H1 (cell line): ENCODE measurements around the gene EIF2AK2. TPM values are rescaled to one million over a fixed set of nuclear protein-coding genes. Genes with fewer than 3 reads are reported as not detected.

Source experiments
- EGR1 ChIP-seq: IDR thresholded peaks from 2 replicates; pipeline ENCODE4 v1.6.1; 2011; ENCODE audit warnings: low read depth, low read length, borderline replicate concordance
- EZH2 ChIP-seq: fragments of 200-600 bp; sonication (generic); IDR thresholded peaks from 2 replicates; pipeline ENCODE4 v1.7.1; 2012; ENCODE audit warnings: low read depth, mild to moderate bottlenecking, moderate library complexity, low read length, inconsistent platforms; ENCODE audit not compliant: severe bottlenecking
- MAFK ChIP-seq: IDR thresholded peaks from 2 replicates; pipeline ENCODE4 v1.6.1; 2012; ENCODE audit warnings: low read depth, mild to moderate bottlenecking, improper control_type of control experiment, low read length
- POU5F1 ChIP-seq: IDR thresholded peaks from 2 replicates; pipeline ENCODE4 v1.6.1; 2011; ENCODE audit warnings: low read depth, mild to moderate bottlenecking, low read length, moderate library complexity
- polyA plus RNA-seq, 7 experiments: library from polyadenylated mRNA; depleted of rRNA in 3 of 7; stranded (reverse) in 5 of 7; unstranded in 2 of 7; fragments of >200 nt in 5 of 7; fragments of 200-250 nt in 2 of 7; gene quantifications; 1 replicate in 5 of 7; 2 replicates in 1 of 7; 4 replicates in 1 of 7; pipeline versions ENCODE4 v1.2.1 to v1.2.3, GENCODE V29; 2011 to 2013; ENCODE audit warnings: missing spikeins in 2 of 7, mixed read lengths in 2 of 7
- total RNA-seq: library from RNA; stranded (reverse); fragmentation: NEBNext Ultra II Directional; extraction: Animal tissue kit (Norgen Biotek cat#: 25700); gene quantifications from 2 replicates; pipeline ENCODE4 v1.2.1, GENCODE V29; 2021

EIF2AK2 gene
- total and polyA plus RNA-seq, 2 of the 8 experiments (the other 6 are each of a cell fraction or from before 2014, with no cell fraction given) = 13.1 to 46.9 TPM

- TF ChIP-seq EGR1 (no peak), EZH2 (no peak), MAFK (no peak), POU5F1 (no peak)
Measured at GRCh38 chr2:37142546-37142945, 14.2 kb downstream of the EIF2AK2 start (continued).
